Activated naive CD4-positive, alpha-beta T cell treated with anti-CD3 and anti-CD28 coated beads, Interleukin-2, amount 10 ng/mL, durations not matched to agents 7 days and 5 days (primary cell): Measurements from ENCODE around the gene ATP8A1.
"Not testable (repeated sequence)": the region's sequence is repeated elsewhere in the genome, so short reads cannot be mapped to it uniquely, and the experiment has no call there.

Experiments
- CTCF ChIA-PET: fragments of 350-600 bp; sonication (Branson Sonifier 250); formaldehyde crosslinking; loops from one replicate; lab custom pipeline; 2021; ENCODE audit warnings: antibody characterized with exemption; lab: Charles Lee
- DNase-seq: peaks from one replicate; pipeline ENCODE4 v3.0.0-alpha.2; 2020
- H3K27ac Mint-ChIP-seq: one replicate; pipeline ENCODE4 v1.8.0; 2021; ENCODE audit warnings: mild to moderate bottlenecking, moderate library complexity, mixed read lengths
- H3K27me3 Mint-ChIP-seq: one replicate; pipeline ENCODE4 v1.8.0; 2021; ENCODE audit warnings: mild to moderate bottlenecking, mixed read lengths
- H3K36me3 Mint-ChIP-seq: one replicate; pipeline ENCODE4 v1.8.0; 2021; ENCODE audit warnings: mixed read lengths
- H3K4me1 Mint-ChIP-seq: one replicate; pipeline ENCODE4 v1.8.0; 2021; ENCODE audit warnings: mixed read lengths
- H3K4me3 Mint-ChIP-seq: one replicate; pipeline ENCODE4 v1.8.0; 2021; ENCODE audit warnings: mild to moderate bottlenecking, moderate library complexity, mixed read lengths
- H3K9me3 Mint-ChIP-seq: one replicate; pipeline ENCODE4 v1.8.0; 2021; ENCODE audit warnings: mixed read lengths

Gene ATP8A1

DNA sequence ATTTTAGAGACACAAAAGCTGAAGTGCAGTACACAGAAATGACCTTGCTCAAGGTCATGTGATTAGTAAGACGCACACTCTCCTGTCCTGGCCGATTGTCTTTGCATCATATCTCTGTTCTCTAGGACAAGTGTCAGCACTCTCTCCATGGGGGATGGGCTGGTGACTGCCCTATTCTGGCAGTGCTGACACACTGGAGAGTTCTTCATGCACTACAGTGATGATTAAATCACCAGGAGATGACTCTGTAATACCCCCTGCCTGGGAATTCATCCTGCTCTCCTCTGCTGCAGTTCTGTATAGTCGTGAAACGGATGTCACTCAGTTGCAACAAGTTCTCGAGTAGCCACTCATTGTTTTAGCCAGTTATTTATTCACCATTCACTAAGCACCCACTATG is 264.9 kb downstream of the ATP8A1 start:
- no peak overlapping the region for H3K27ac Mint-ChIP-seq
- no peaks in the 10 kb centered on the region for H3K36me3 Mint-ChIP-seq
- no peaks in the 10 kb centered on the region for H3K9me3 Mint-ChIP-seq
- DNase-seq = no peak
- peaks cover 42% of the 10 kb centered on the region for H3K27me3 Mint-ChIP-seq
- peaks cover 8% of the 10 kb centered on the region for H3K4me1 Mint-ChIP-seq
- no peak overlapping the region for H3K4me3 Mint-ChIP-seq
- CTCF ChIA-PET = no interaction called here

DNA sequence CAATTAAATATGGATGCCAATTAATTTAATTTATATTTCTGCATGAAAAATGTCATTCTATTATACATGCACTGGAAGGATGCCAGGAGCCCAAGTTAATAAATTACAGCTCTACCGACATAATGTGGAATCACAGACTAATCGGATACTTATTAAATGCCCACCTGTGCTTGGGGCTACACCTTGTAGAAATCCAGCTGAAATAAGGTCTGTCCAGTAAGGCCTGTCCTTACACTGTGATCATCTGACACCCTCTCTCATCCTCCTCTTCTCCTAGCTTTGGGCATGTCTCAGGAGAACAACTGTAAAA is 265.6 kb downstream of the ATP8A1 start:
- no peak for DNase-seq
- H3K9me3 Mint-ChIP-seq = no peaks in the 10 kb centered on the region

GRCh38 chr4:42390622-42391354 is 266.1 kb downstream of the ATP8A1 start:
- H3K9me3 Mint-ChIP-seq = no peaks in the 10 kb centered on the region

More for the DNA sequence above, 265.6 kb downstream of the ATP8A1 start:
- Mint-ChIP-seq H3K4me1 (peaks cover 1% of the 10 kb centered on the region), H3K27me3 (peaks cover 42% of the 10 kb centered on the region), H3K4me3 (no peak overlapping the region), H3K27ac (no peak overlapping the region), H3K36me3 (no peaks in the 10 kb centered on the region)
- CTCF ChIA-PET = interaction anchor here (1.4 kb wide), 1 partner anchor 20 kb away, joined by 4 read pairs; no protein-coding TSS in a partner anchor

DNA sequence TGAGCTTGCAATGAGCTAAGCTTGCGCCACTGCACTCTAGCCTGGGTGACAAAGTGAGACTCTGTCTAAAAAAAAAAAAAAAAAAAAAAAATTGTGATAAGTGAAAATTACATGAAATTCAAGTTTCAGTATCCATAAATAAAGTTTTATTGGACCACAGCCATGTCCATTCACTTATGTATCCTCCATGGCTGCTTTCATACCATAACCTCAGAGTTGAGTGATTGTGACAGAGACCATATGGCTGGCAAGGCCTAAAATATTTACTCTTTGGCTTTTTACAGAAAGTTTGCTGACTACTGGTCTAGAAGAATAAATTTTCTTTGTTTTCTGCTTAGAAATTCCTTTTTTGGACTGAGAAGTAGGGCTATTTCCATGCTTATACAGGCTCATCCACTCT is 271.4 kb downstream of the ATP8A1 start:
- no peaks in the 10 kb centered on the region for H3K36me3 Mint-ChIP-seq
- H3K9me3 Mint-ChIP-seq = no peaks in the 10 kb centered on the region
- CTCF ChIA-PET = no interaction called here

More at GRCh38 chr4:42390622-42391354, 266.1 kb downstream of the ATP8A1 start:
- CTCF ChIA-PET = interaction anchor here (1.4 kb wide), 1 partner anchor 19 kb away, joined by 4 read pairs; no protein-coding TSS in a partner anchor
- H3K4me3 Mint-ChIP-seq = no peak overlapping the region
- peaks cover 40% of the 10 kb centered on the region for H3K27me3 Mint-ChIP-seq
- no peak for DNase-seq
- H3K36me3 Mint-ChIP-seq = no peaks in the 10 kb centered on the region
- no peak overlapping the region for H3K27ac Mint-ChIP-seq
- no peaks in the 10 kb centered on the region for H3K4me1 Mint-ChIP-seq

GRCh38 chr4:42381666-42382065 is 275.2 kb downstream of the ATP8A1 start:
- peaks cover 10% of the 10 kb centered on the region for H3K27me3 Mint-ChIP-seq
- H3K4me3 Mint-ChIP-seq = no peak overlapping the region
- no peaks in the 10 kb centered on the region for H3K36me3 Mint-ChIP-seq
- no peaks in the 10 kb centered on the region for H3K4me1 Mint-ChIP-seq
- no peaks in the 10 kb centered on the region for H3K9me3 Mint-ChIP-seq
- DNase-seq = no peak
- H3K27ac Mint-ChIP-seq = no peak overlapping the region
- CTCF ChIA-PET = no interaction called here

More for the DNA sequence above, 271.4 kb downstream of the ATP8A1 start:
- Mint-ChIP-seq H3K27me3 (peaks cover 13% of the 10 kb centered on the region), H3K4me3 (no peak overlapping the region), H3K27ac (no peak overlapping the region), H3K4me1 (no peaks in the 10 kb centered on the region)
- no peak for DNase-seq

DNA sequence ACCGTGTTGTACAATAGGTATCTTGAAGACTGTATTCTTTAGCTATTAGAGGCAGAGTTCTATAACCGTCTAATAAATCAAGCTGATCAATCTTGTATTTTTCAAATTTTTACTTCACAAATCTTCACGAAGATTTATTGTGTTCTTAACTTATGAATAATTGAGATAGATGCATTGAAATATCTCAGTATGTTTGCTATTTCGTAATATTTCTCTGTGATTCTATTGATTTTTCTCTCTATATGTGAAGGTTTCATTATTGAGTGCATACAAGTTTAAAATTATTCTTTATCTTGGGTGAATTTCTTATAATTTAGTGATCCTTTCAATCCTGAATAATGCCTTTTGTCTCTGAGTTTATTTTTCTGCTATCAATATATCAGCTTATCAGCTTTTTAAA is 279.4 kb downstream of the ATP8A1 start:
- Mint-ChIP-seq H3K9me3 (no peaks in the 10 kb centered on the region), H3K4me1 (no peaks in the 10 kb centered on the region), H3K36me3 (no peaks in the 10 kb centered on the region), H3K4me3 (no peak overlapping the region), H3K27me3 (no peaks in the 10 kb centered on the region), H3K27ac (no peak overlapping the region)
- DNase-seq = no peak
- CTCF ChIA-PET = no interaction called here

GRCh38 chr4:42372303-42372702 is 284.6 kb downstream of the ATP8A1 start:
- H3K4me3 Mint-ChIP-seq, H3K27me3 Mint-ChIP-seq, H3K9me3 Mint-ChIP-seq, DNase-seq, H3K4me1 Mint-ChIP-seq, H3K27ac Mint-ChIP-seq, H3K36me3 Mint-ChIP-seq: not testable (repeated sequence)
- CTCF ChIA-PET = interaction anchor here (0.5 to 3.8 kb wide), 3 partner anchors 119 to 229 kb away, joined by 3 to 59 read pairs (median 4); no protein-coding TSS in a partner anchor

DNA sequence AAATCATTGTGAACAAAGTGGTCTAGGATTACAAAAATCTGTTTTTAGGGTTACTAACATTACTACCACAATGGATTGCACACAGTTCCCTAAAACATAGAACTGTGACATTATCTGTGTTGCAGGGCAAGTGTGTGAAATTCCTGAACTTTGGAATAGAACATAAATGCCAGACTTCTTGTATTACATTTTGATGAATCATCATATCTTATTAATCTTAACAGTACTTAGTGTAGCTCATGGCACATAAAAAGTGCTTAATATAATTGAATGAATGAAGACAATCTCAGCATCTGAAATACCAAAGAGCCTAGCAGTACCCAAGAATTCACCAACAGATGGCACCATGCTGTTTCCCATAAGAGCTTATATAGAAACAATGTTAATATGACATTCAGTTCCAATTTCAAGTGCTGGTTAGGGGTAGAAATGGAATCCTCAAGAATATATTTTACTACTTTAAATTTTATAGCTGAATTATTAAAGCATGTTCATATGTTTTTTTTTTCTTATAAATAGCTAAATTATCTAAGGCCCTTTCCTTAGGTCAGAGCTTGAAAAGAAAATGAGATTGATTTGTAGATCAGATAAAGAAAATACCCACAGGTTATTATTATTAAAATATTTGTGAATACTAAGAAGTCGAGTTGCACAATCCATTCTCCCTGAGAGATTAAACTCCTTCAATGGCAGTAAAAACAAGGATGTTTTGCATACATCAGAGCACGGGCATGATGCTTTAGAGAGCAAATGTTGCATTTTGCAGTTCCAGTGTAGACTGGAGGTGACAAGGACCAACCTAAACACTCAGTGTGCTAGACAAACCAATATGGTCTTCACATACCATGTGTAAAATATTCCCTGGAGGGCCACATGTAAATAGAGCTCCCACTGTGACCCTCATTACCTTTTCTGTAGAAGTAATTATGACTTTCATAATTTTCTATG is 285.3 kb downstream of the ATP8A1 start:
- Mint-ChIP-seq H3K27ac (no peak overlapping the region), H3K4me3 (no peak overlapping the region), H3K36me3 (no peaks in the 10 kb centered on the region), H3K9me3 (no peaks in the 10 kb centered on the region), H3K27me3 (no peaks in the 10 kb centered on the region), H3K4me1 (no peaks in the 10 kb centered on the region)
- DNase-seq = peak; percentile 26
- CTCF ChIA-PET = interaction anchor here (0.5 to 3.8 kb wide), 8 partner anchors 19 to 378 kb away, joined by 3 to 59 read pairs (median 3); no protein-coding TSS in a partner anchor

DNA sequence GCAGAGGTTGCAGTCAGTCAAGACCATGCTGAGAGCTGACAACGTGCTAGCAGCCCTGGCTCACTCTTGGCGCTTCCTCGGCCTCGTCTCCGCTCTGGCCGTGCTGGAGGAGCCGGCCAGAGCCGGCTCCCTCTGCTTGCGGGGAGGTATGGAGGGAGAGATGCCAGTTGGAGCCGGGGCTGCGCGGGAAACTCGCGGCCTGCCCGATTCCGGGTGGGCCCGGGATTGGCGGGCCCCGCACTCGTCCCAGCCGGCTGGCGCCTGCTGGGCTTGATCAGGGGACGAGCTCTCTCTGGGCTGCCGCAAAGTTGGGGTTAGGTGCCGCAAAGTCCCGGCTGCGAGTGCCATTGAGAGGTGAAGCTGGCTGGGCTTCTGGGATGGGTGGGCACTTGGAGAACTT is 287.4 kb downstream of the ATP8A1 start:
- CTCF ChIA-PET = interaction anchor here (3.8 kb wide), 1 partner anchor 150 kb away, joined by 59 read pairs; no protein-coding TSS in a partner anchor
- H3K36me3 Mint-ChIP-seq = no peaks in the 10 kb centered on the region

DNA sequence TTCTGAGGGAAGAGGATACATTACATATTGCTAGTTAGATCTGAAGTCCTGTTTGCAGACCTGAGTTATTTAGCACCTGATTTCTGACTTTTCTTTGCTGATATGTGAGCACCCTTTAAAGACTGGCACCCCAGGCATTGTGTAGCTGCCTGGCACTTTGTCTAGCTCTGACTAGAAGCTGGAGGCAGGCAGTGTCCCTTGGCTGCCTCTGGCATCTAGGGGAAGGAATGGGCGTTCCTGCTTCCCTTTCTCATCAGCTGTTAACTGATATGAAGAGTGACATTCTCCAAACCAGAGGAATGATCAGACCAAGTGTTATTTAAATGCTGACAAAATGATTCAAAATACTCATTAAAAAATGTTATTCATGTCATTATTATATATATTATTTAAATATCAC is 289.9 kb downstream of the ATP8A1 start:
- DNase-seq = no peak
- CTCF ChIA-PET = interaction anchor here (1.2 kb wide), 1 partner anchor 85 kb away, joined by 3 read pairs; no protein-coding TSS in a partner anchor
- H3K9me3 Mint-ChIP-seq = no peaks in the 10 kb centered on the region
- H3K36me3 Mint-ChIP-seq = no peaks in the 10 kb centered on the region
- H3K4me3 Mint-ChIP-seq = no peak overlapping the region
- H3K4me1 Mint-ChIP-seq = no peaks in the 10 kb centered on the region
- H3K27me3 Mint-ChIP-seq = peaks cover 9% of the 10 kb centered on the region
- H3K27ac Mint-ChIP-seq = no peak overlapping the region

More for the DNA sequence above, 287.4 kb downstream of the ATP8A1 start:
- Mint-ChIP-seq H3K9me3 (no peaks in the 10 kb centered on the region), H3K4me3 (no peak overlapping the region), H3K27me3 (peaks cover 5% of the 10 kb centered on the region), H3K4me1 (no peaks in the 10 kb centered on the region), H3K27ac (no peak overlapping the region)
- DNase-seq = no peak

DNA sequence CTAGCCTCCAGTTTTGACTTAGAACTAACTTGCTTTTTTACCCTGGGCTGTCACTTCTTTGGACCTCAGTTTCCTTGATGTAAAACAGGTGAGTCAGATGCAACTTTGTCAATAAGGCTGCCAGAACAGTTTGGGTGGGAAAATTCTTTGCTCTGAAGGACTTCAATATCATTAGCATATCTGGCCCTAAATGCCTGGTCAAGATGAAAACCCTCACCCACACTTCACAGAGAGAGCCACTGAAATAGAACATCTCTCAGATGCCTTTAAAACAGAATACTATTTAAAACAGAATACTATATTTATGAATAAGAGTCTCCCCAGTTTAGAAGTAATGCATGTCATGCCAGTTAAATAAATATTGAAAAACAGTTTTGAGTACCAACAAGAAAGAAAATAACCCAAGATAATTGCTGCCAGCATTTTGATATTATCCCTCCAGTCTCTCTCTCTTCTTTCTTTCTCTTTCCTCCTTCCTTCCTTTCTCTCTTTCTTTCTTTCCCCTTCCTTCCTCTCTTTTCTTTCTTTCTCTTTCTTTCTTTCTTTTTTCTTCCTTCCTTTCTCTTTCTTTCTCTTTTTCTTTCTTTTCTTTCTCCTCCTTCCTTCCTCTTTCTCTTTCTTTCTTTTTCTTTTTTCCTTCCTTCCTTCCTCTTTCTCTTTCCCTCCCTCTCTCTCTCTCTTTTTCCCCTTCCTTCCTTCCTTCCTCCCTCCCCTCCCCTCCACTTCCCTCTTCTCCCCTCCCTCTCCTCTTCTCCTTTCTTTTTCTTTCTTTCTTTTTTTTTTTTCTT is 292.4 kb downstream of the ATP8A1 start:
- H3K4me3 Mint-ChIP-seq = no peak overlapping the region
- DNase-seq = no peak
- H3K27me3 Mint-ChIP-seq = peaks cover 17% of the 10 kb centered on the region
- H3K9me3 Mint-ChIP-seq = no peaks in the 10 kb centered on the region
- no peak overlapping the region for H3K27ac Mint-ChIP-seq
- H3K4me1 Mint-ChIP-seq = no peaks in the 10 kb centered on the region
- CTCF ChIA-PET = no interaction called here
- no peaks in the 10 kb centered on the region for H3K36me3 Mint-ChIP-seq

- DNase-seq = no peak
- Mint-ChIP-seq H3K4me3 (no peak overlapping the region), H3K9me3 (no peaks in the 10 kb centered on the region), H3K27me3 (peaks cover 22% of the 10 kb centered on the region), H3K4me1 (no peaks in the 10 kb centered on the region), H3K27ac (no peak overlapping the region), H3K36me3 (no peaks in the 10 kb centered on the region)
- CTCF ChIA-PET = no interaction called here
These were observed 293.3 kb downstream of the ATP8A1 start for GRCh38 chr4:42363614-42364013.

- Mint-ChIP-seq H3K27me3 (peaks cover 30% of the 10 kb centered on the region), H3K27ac (no peak overlapping the region), H3K4me1 (no peaks in the 10 kb centered on the region), H3K4me3 (no peak overlapping the region), H3K36me3 (no peaks in the 10 kb centered on the region), H3K9me3 (no peaks in the 10 kb centered on the region)
- no peak for DNase-seq
- CTCF ChIA-PET = no interaction called here
These were observed 294.3 kb downstream of the ATP8A1 start for GRCh38 chr4:42362591-42362990.

DNA sequence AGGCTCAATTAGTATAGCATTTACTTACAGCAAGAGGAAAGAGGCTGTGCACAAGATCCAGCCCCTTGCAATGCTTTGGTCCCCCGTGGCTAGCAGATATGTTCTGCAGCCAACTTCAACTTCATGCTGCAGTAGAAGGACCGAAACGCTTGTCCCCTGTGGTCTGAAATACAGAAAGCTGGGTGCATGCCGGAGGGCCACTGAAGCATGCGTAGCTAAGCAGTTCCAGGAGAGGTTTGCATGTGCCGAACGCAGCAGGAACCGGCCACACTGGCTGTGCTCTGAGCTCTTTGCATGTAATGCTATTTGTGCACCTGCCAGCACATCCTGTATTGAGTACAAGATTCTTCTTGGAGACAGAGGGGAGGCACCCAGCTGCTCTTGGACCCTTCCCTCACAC is 295.4 kb downstream of the ATP8A1 start:
- Mint-ChIP-seq H3K4me3 (no peak overlapping the region), H3K9me3 (no peaks in the 10 kb centered on the region), H3K27me3 (peaks cover 39% of the 10 kb centered on the region), H3K4me1 (peaks cover 3% of the 10 kb centered on the region), H3K27ac (no peak overlapping the region), H3K36me3 (no peaks in the 10 kb centered on the region)
- no peak for DNase-seq
- CTCF ChIA-PET = interaction anchor here (0.8 kb wide), 1 partner anchor 1138 kb away, joined by 3 read pairs; no protein-coding TSS in a partner anchor
